Activated CD4-positive, alpha-beta T cell treated with anti-CD3 and anti-CD28 coated beads for 36 hours (primary cell): ENCODE measurements around the gene MYO15B. TPM values are rescaled to one million over a fixed set of nuclear protein-coding genes. Genes with fewer than 3 reads are reported as not detected.

Source experiments
- ATAC-seq: fragments of 200-7000 bp; cut with Tn5 transposase; one replicate; pipeline ENCODE4 v1.10.0; 2021; ENCODE audit warnings: mild to moderate bottlenecking, moderate library complexity
- CTCF ChIA-PET: fragments of 350-600 bp; sonication (Branson Sonifier 250); formaldehyde crosslinking; loops from one replicate; lab custom pipeline; 2021; ENCODE audit warnings: antibody characterized with exemption; lab: Charles Lee
- POLR2A ChIA-PET: fragments of 350-600 bp; sonication (Branson Sonifier 250); formaldehyde crosslinking; loops from one replicate; lab custom pipeline; 2021; ENCODE audit warnings: antibody characterized with exemption, inconsistent platforms; lab: Charles Lee
- DNase-seq: peaks from one replicate; pipeline ENCODE4 v3.0.0-alpha.2; 2020
- H3K27ac Mint-ChIP-seq: one replicate; pipeline ENCODE4 v1.8.0; 2021; ENCODE audit warnings: mixed read lengths
- H3K27me3 Mint-ChIP-seq: one replicate; pipeline ENCODE4 v1.8.0; 2021; ENCODE audit warnings: mixed read lengths
- H3K36me3 Mint-ChIP-seq: one replicate; pipeline ENCODE4 v1.8.0; 2021; ENCODE audit warnings: low read depth, mixed read lengths
- H3K4me1 Mint-ChIP-seq: one replicate; pipeline ENCODE4 v1.8.0; 2021; ENCODE audit warnings: mixed read lengths
- H3K4me3 Mint-ChIP-seq: one replicate; pipeline ENCODE4 v1.8.0; 2021; ENCODE audit warnings: mild to moderate bottlenecking, moderate library complexity, mixed read lengths
- H3K9me3 Mint-ChIP-seq: one replicate; pipeline ENCODE4 v1.8.0; 2021; ENCODE audit warnings: low read depth, mixed read lengths
- intact Hi-C, 2 experiments: fragments of 100-400 bp; cut with DNase I in 1 of 2; cut with micrococcal nuclease in 1 of 2; formaldehyde crosslinking; loops; one replicate each; pipeline versions ENCODE4 v1.14.2 to v1.15.1; 2022 to 2024; cut with DNase I, micrococcal nuclease
- total RNA-seq, 2 experiments: library from RNA; stranded (reverse); gene quantifications; one replicate each; pipeline ENCODE4 v1.2.3, GENCODE V29; 2021

MYO15B gene
- total RNA-seq, 2 experiments from 2014 or later: 20.8 to 22.4 TPM

GRCh38 chr17:75549246-75550138 lies 38.1 kb upstream of the MYO15B start:
- H3K27me3 Mint-ChIP-seq: no peaks in the 10 kb centered on the region
- no peaks in the 10 kb centered on the region for H3K9me3 Mint-ChIP-seq
- intact Hi-C loops: loop anchor here in 1 of 2 experiments (5.0 kb wide), 1 partner anchor 143 kb away; no protein-coding TSS in a partner anchor
- H3K36me3 Mint-ChIP-seq: no peaks in the 10 kb centered on the region
- H3K4me1 Mint-ChIP-seq: no peaks in the 10 kb centered on the region
- no peak for DNase-seq
- no peak overlapping the region for H3K27ac Mint-ChIP-seq
- no peak overlapping the region for H3K4me3 Mint-ChIP-seq
- no peak for ATAC-seq
- ChIA-PET CTCF (interaction anchor here (0.5 kb wide), 1 partner anchor 23 kb away, joined by 4 read pairs; no protein-coding TSS in a partner anchor), POLR2A (no interaction called here)

- ATAC-seq (no peak), DNase-seq (no peak)
- Mint-ChIP-seq H3K9me3 (no peaks in the 10 kb centered on the region), H3K4me1 (no peaks in the 10 kb centered on the region), H3K27me3 (no peaks in the 10 kb centered on the region), H3K27ac (no peak overlapping the region), H3K36me3 (no peaks in the 10 kb centered on the region), H3K4me3 (no peak overlapping the region)
- ChIA-PET CTCF (no interaction called here), POLR2A (no interaction called here)
- intact Hi-C loops: loop anchor here in 1 of 2 experiments (5.0 kb wide), 1 partner anchor 142 kb away; no protein-coding TSS in a partner anchor
Measured at GRCh38 chr17:75550139-75550465, 37.5 kb upstream of the MYO15B start.

DNA sequence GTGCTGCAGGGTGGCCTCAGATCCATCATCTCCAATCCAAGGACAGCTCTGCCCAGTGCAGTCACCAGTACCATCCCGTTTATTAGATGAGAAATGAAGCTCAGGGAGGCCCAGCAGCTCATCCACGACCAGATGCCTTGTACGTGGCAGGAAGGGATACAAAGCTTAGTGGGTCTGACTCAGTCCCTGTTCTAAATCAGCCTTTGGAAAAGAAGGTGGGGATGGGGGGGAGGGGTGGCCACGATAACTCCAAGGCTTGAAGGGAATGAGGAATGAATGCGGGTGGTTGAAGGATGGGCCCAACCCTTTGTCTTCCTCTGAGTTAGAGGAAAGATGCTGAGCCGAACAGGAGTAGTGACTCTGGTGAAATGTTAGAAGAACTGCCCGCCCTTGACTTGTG lies 36.3 kb upstream of the MYO15B start:
- H3K4me1 Mint-ChIP-seq: no peaks in the 10 kb centered on the region
- POLR2A ChIA-PET: no interaction called here
- no peaks in the 10 kb centered on the region for H3K36me3 Mint-ChIP-seq
- no peaks in the 10 kb centered on the region for H3K27me3 Mint-ChIP-seq
- no peak overlapping the region for H3K27ac Mint-ChIP-seq
- H3K9me3 Mint-ChIP-seq: no peaks in the 10 kb centered on the region
- DNase-seq (no peak), ATAC-seq (no peak)
- no peak overlapping the region for H3K4me3 Mint-ChIP-seq
- CTCF ChIA-PET: no interaction called here
- intact Hi-C loops: loop anchor here in 1 of 2 experiments (5.0 kb wide), 1 partner anchor 141 kb away; no protein-coding TSS in a partner anchor

- Mint-ChIP-seq H3K4me1 (no peaks in the 10 kb centered on the region), H3K27me3 (no peaks in the 10 kb centered on the region), H3K27ac (no peak overlapping the region), H3K4me3 (no peak overlapping the region), H3K36me3 (no peaks in the 10 kb centered on the region), H3K9me3 (no peaks in the 10 kb centered on the region)
- intact Hi-C loops: loop anchor here in 1 of 2 experiments (5.0 kb wide), 1 partner anchor 140 kb away; no protein-coding TSS in a partner anchor
- ATAC-seq (no peak), DNase-seq (no peak)
- ChIA-PET POLR2A (no interaction called here), CTCF (interaction anchor here (0.6 to 1.0 kb wide), 2 partner anchors 17 to 71 kb away, joined by 3 to 4 read pairs; no protein-coding TSS in a partner anchor)
Measured at GRCh38 chr17:75552425-75553294, 34.9 kb upstream of the MYO15B start.

DNA sequence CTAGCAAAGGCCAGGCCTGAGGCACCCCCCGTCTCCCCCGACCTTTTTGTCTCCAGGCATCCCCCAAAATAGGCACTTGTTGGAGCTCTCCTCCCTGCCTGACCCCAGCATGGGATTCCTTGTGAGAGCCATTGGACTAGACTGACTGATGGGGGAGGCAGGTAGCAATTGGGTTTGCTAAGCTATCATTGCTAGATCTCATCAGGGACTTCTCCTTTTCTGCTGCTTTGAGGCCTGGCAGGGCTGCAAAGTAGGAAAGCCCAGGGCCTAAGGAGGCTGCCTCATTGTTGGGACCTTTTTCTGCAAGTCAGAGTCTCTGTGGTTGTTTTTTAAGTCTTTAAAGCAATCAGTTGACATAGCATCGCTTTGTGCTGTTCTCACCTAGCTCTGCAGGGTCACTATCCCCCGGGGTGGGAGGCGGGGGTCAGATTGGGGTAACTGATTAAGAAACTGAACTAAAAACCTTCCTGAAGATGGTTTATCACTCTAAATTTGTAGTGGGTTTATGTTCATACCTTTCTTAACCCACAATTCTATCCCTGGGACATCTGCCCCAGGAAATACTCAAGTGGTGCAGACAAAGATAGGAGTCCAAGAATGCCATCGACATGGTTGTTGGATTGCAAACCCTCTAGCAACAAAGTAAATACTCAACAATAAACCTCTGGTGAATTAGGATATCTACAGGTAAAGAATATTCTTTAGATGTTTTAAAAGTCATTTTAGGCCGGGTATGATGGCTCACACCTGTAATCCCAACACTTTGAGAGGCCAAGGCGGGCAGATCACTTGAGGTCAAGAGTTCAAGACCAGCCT lies 34.1 kb upstream of the MYO15B start:
- no peaks in the 10 kb centered on the region for H3K4me1 Mint-ChIP-seq
- no peaks in the 10 kb centered on the region for H3K27me3 Mint-ChIP-seq
- ATAC-seq (no peak), DNase-seq (no peak)
- intact Hi-C loops: loop anchor here in 1 of 2 experiments (5.0 kb wide), 1 partner anchor 139 kb away; no protein-coding TSS in a partner anchor
- no peaks in the 10 kb centered on the region for H3K36me3 Mint-ChIP-seq
- ChIA-PET POLR2A (no interaction called here), CTCF (interaction anchor here (1.0 kb wide), 1 partner anchor 18 kb away, joined by 3 read pairs; no protein-coding TSS in a partner anchor)
- no peak overlapping the region for H3K27ac Mint-ChIP-seq
- no peaks in the 10 kb centered on the region for H3K9me3 Mint-ChIP-seq
- no peak overlapping the region for H3K4me3 Mint-ChIP-seq

DNA sequence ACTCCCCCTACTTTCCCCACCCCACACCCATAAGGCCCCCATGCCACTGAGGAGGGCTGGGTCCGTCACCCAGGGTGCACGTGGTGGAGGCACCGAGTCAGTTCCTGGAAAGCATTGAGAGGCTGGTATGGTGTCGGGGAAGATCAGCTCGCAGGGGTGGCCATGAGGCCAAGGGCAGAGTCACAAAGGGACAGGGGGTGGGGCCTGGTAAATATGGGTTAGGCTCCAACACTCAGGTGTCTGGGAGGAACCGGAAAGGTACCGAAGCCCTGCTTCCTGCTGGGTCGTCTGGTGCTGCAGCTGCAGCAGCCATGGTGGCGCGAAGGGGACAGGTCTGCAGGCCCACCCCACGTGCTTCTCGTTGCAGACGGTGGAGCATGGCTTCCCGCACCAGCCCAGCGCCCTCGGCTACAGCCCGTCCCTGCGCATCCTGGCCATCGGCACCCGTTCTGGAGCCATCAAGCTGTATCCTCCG lies 31.9 kb upstream of the MYO15B start:
- ChIA-PET POLR2A (no interaction called here), CTCF (interaction anchor here (0.6 kb wide), 1 partner anchor 78 kb away, joined by 3 read pairs; the partner anchor contains the start of gene SMIM5)
- Mint-ChIP-seq H3K27ac (no peak overlapping the region), H3K36me3 (no peaks in the 10 kb centered on the region), H3K4me3 (no peak overlapping the region), H3K27me3 (no peaks in the 10 kb centered on the region), H3K4me1 (no peaks in the 10 kb centered on the region), H3K9me3 (no peaks in the 10 kb centered on the region)
- intact Hi-C loops: no loop called here
- DNase-seq (no peak), ATAC-seq (no peak)

- no peaks in the 10 kb centered on the region for H3K4me1 Mint-ChIP-seq
- intact Hi-C loops: no loop called here
- CTCF ChIA-PET: interaction anchor here (1.5 kb wide), 1 partner anchor 44 kb away, joined by 5 read pairs; no protein-coding TSS in a partner anchor
- no peak overlapping the region for H3K4me3 Mint-ChIP-seq
- no peak overlapping the region for H3K27ac Mint-ChIP-seq
- no peaks in the 10 kb centered on the region for H3K9me3 Mint-ChIP-seq
- H3K36me3 Mint-ChIP-seq: no peaks in the 10 kb centered on the region
- DNase-seq (no peak), ATAC-seq (no peak)
- POLR2A ChIA-PET: no interaction called here
- H3K27me3 Mint-ChIP-seq: no peaks in the 10 kb centered on the region
Measured at GRCh38 chr17:75557075-75557851, 30.3 kb upstream of the MYO15B start.

- CTCF ChIA-PET: interaction anchor here (1.5 kb wide), 1 partner anchor 43 kb away, joined by 5 read pairs; no protein-coding TSS in a partner anchor
- Mint-ChIP-seq H3K4me1 (no peaks in the 10 kb centered on the region), H3K36me3 (no peaks in the 10 kb centered on the region), H3K27ac (no peak overlapping the region), H3K27me3 (no peaks in the 10 kb centered on the region), H3K9me3 (no peaks in the 10 kb centered on the region), H3K4me3 (no peak overlapping the region)
- no peak for ATAC-seq
- intact Hi-C loops: no loop called here
- no peak for DNase-seq
- POLR2A ChIA-PET: no interaction called here
Measured at GRCh38 chr17:75557852-75558665, 29.5 kb upstream of the MYO15B start.

DNA sequence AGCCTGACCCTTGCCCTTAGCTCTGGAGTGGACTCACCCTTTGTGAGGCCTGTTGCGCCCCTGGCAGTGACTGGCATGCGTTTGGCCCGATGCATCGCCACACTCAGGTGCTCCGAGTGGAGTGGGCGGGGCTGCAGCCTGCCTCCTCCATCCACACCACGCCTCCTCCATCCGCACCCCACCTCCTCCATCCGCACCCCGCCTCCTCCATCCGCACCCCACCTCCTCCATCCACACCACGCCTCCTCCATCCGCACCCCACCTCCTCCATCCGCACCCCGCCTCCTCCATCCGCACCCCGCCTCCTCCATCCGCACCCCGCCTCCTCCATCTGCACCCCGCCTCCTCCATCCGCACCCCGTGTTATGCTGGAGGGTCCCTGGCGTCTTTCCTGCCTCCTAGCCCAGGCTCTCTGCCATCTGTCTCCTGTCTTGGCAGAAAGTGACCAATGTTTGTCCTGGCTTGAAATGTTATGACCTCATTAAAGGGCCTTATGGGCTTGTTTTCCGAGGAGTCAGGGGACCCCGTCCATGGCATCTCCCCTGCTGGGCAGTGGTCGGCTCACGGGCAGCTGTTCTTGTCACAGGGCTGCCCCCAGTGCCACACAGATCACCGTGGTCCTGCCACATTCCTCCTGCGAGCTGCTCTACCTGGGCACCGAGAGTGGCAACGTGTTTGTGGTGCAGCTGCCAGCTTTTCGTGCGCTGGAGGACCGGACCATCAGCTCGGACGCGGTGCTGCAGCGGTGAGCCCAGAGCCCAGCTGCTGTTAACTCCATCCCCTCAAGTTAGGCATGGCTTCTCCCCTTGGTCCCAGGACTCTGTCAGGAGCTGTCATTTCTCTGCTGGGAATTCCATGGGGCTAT lies 28.7 kb upstream of the MYO15B start:
- Mint-ChIP-seq H3K4me3 (no peak overlapping the region), H3K27ac (no peak overlapping the region), H3K27me3 (no peaks in the 10 kb centered on the region), H3K4me1 (no peaks in the 10 kb centered on the region), H3K36me3 (no peaks in the 10 kb centered on the region), H3K9me3 (no peaks in the 10 kb centered on the region)
- intact Hi-C loops: no loop called here
- ChIA-PET CTCF (no interaction called here), POLR2A (no interaction called here)
- no peak for DNase-seq
- ATAC-seq: no peak
